Uterus (tissue), 2 donors: ENCODE measurements around the gene DNM3.

ENCODE experiments used
- POLR2A ChIP-seq, 2 donors: fragments of 450-650 bp; IDR thresholded peaks; one replicate each; pipeline ENCODE4 v1.6.1; 2016; ENCODE audit warnings: antibody characterized with exemption in 2 of 2, mild to moderate bottlenecking in 1 of 2, moderate library complexity in 1 of 2
- TF ChIP-seq, protein P1 (sequence below), 4 experiments: fragments of 200-600 bp in 2 of 4; fragments of 450-650 bp in 2 of 4; sonication (generic) in 2 of 4; IDR thresholded peaks; one replicate each; pipeline ENCODE4 v1.5.1; 2016 to 2019; ENCODE audit warnings: antibody characterized with exemption in 4 of 4, mild to moderate bottlenecking in 2 of 4, moderate library complexity in 1 of 4

GRCh38 chr1:172279939-172280636 is 438.8 kb downstream of the DNM3 start:
- TF ChIP-seq, protein P1, sequence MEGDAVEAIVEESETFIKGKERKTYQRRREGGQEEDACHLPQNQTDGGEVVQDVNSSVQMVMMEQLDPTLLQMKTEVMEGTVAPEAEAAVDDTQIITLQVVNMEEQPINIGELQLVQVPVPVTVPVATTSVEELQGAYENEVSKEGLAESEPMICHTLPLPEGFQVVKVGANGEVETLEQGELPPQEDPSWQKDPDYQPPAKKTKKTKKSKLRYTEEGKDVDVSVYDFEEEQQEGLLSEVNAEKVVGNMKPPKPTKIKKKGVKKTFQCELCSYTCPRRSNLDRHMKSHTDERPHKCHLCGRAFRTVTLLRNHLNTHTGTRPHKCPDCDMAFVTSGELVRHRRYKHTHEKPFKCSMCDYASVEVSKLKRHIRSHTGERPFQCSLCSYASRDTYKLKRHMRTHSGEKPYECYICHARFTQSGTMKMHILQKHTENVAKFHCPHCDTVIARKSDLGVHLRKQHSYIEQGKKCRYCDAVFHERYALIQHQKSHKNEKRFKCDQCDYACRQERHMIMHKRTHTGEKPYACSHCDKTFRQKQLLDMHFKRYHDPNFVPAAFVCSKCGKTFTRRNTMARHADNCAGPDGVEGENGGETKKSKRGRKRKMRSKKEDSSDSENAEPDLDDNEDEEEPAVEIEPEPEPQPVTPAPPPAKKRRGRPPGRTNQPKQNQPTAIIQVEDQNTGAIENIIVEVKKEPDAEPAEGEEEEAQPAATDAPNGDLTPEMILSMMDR (IDR thresholded peaks at IDR 0.05), result no peak
- no peak for TF ChIP-seq POLR2A (IDR thresholded peaks at IDR 0.05)
